Epithelial cell of esophagus (primary cell): ENCODE data around the gene CARHSP1.
"Not testable (repeated sequence)": the region's sequence is repeated elsewhere in the genome, so short reads cannot be mapped to it uniquely, and the experiment has no call there.

Experiments used
- DNase-seq: peaks from one replicate; pipeline ENCODE4 v3.0.0; 2010; ENCODE audit warnings: low read depth
- H3K4me3 ChIP-seq: 2 replicates; pipeline ENCODE4 v1.5.1; 2011; ENCODE audit warnings: mild to moderate bottlenecking, low read length, control low read depth
- CTCF ChIP-seq: IDR thresholded peaks from 2 replicates; pipeline ENCODE4 v1.5.1; 2011; ENCODE audit warnings: low read depth, mild to moderate bottlenecking, low read length, control low read depth, inconsistent platforms; ENCODE audit not compliant: insufficient read depth; ENCODE audit errors: missing control alignments

Gene CARHSP1

GRCh38 chr16:8877894-8878522 is 9.2 kb upstream of the CARHSP1 start:
- H3K4me3 ChIP-seq: no peak overlapping the region
- peak; percentile 89 for DNase-seq
- no peak for TF ChIP-seq CTCF

GRCh38 chr16:8875317-8875716 is 6.5 kb upstream of the CARHSP1 start:
- DNase-seq, H3K4me3 ChIP-seq: not testable (repeated sequence)

GRCh38 chr16:8874388-8874787 is 5.6 kb upstream of the CARHSP1 start:
- DNase-seq: no peak

GRCh38 chr16:8873866-8874195 is 5.0 kb upstream of the CARHSP1 start:
- not testable (repeated sequence) for DNase-seq, H3K4me3 ChIP-seq

More at GRCh38 chr16:8874388-8874787, 5.6 kb upstream of the CARHSP1 start:
- no peak overlapping the region for H3K4me3 ChIP-seq
- TF ChIP-seq CTCF: no peak

- peak; percentile 14 for TF ChIP-seq CTCF
- no peak overlapping the region for H3K4me3 ChIP-seq
- no peak for DNase-seq
These were observed 4.4 kb upstream of the CARHSP1 start for GRCh38 chr16:8872967-8873865.

- no peak for TF ChIP-seq CTCF
- H3K4me3 ChIP-seq: no peak overlapping the region
- DNase-seq: no peak
These were observed 3.3 kb upstream of the CARHSP1 start for GRCh38 chr16:8872071-8872470.

- not testable (repeated sequence) for DNase-seq, H3K4me3 ChIP-seq
These were observed 1.1 kb upstream of the CARHSP1 start for GRCh38 chr16:8869988-8870241.

GRCh38 chr16:8869212-8869987 is 594 bp upstream of the CARHSP1 start:
- H3K4me3 ChIP-seq: peak overlapping the region; percentile 24
- DNase-seq: no peak
- no peak for TF ChIP-seq CTCF
